HepG2 (cell line): ENCODE measurements around the gene SRSF3. TPM values are rescaled to one million over a fixed set of nuclear protein-coding genes. Genes with fewer than 3 reads are reported as not detected.

Experiments used
- ATM ChIP-seq: fragments of 450-650 bp; IDR thresholded peaks from 2 replicates; pipeline ENCODE4 v1.7.1; 2017; ENCODE audit warnings: mild to moderate bottlenecking, borderline replicate concordance
- CREB1 ChIP-seq, 2 experiments: fragments of 450-650 bp in 1 of 2; IDR thresholded peaks; 2 replicates each; pipeline ENCODE4 v1.6.1; 2016 to 2017; ENCODE audit warnings: control low read depth in 1 of 2, mild to moderate bottlenecking in 1 of 2, missing compliant biosample characterization in 1 of 2, missing genetic modification characterization in 1 of 2
- FOSL1 ChIP-seq: sonication (generic); formaldehyde crosslinking; IDR thresholded peaks from 2 replicates; pipeline ENCODE4 v1.9.0; 2021; ENCODE audit warnings: missing genetic modification reagents, borderline replicate concordance
- FOXP1 ChIP-seq, 2 experiments: fragments of 450-650 bp in 1 of 2; IDR thresholded peaks; 2 replicates each; pipeline ENCODE4 v1.6.1; 2017 to 2018; ENCODE audit warnings: antibody characterized with exemption in 1 of 2
- HOXA9 ChIP-seq: sonication (generic); formaldehyde crosslinking; IDR thresholded peaks from 2 replicates; pipeline ENCODE4 v1.8.1; 2022; ENCODE audit warnings: missing genetic modification reagents, mild to moderate bottlenecking, moderate library complexity, borderline replicate concordance
- KLF9 ChIP-seq: IDR thresholded peaks from 2 replicates; pipeline ENCODE4 v1.6.1; 2016; ENCODE audit warnings: low read depth
- MTF1 ChIP-seq: sonication (generic); formaldehyde crosslinking; IDR thresholded peaks from 2 replicates; pipeline ENCODE4 v1.5.0; 2020; ENCODE audit warnings: missing genetic modification reagents
- NFYB ChIP-seq: sonication (generic); formaldehyde crosslinking; IDR thresholded peaks from 2 replicates; pipeline ENCODE4 v1.4.0; 2020; ENCODE audit warnings: missing genetic modification reagents
- REXO4 ChIP-seq: sonication (generic); formaldehyde crosslinking; IDR thresholded peaks from 2 replicates; pipeline ENCODE4 v1.8.0; 2022; ENCODE audit warnings: missing genetic modification reagents, mild to moderate bottlenecking, borderline replicate concordance
- RFX1 ChIP-seq: fragments of 450-650 bp; IDR thresholded peaks from 2 replicates; pipeline ENCODE4 v1.6.1; 2017
- SIN3A ChIP-seq: IDR thresholded peaks from 2 replicates; pipeline ENCODE4 v1.6.1; 2011; ENCODE audit warnings: low read depth, mild to moderate bottlenecking, control low read depth, low read length, borderline replicate concordance
- SUZ12 ChIP-seq: fragments of 150-350 bp; IDR thresholded peaks from 2 replicates; pipeline ENCODE4 v1.6.1; 2014; ENCODE audit warnings: low read depth, low read length
- ZNF10 ChIP-seq: sonication (generic); formaldehyde crosslinking; IDR thresholded peaks from 2 replicates; pipeline ENCODE4 v1.4.0; 2020; ENCODE audit warnings: mild to moderate bottlenecking, low read depth, missing genetic modification reagents, borderline replicate concordance
- ZNF205 ChIP-seq: IDR thresholded peaks from 2 replicates; pipeline ENCODE4 v1.6.1; 2018; ENCODE audit warnings: missing biosample characterization, missing genetic modification reagents
- ZNF224 ChIP-seq: sonication (generic); formaldehyde crosslinking; IDR thresholded peaks from 2 replicates; pipeline ENCODE4 v1.5.0; 2020; ENCODE audit warnings: mild to moderate bottlenecking, missing genetic modification reagents
- ZNF44 ChIP-seq: sonication (generic); formaldehyde crosslinking; IDR thresholded peaks from 2 replicates; pipeline ENCODE4 v1.5.1; 2020; ENCODE audit warnings: mild to moderate bottlenecking, missing genetic modification reagents
- ZNF550 ChIP-seq: sonication (generic); formaldehyde crosslinking; IDR thresholded peaks from 2 replicates; pipeline ENCODE4 v1.4.0; 2020; ENCODE audit warnings: mild to moderate bottlenecking, missing genetic modification reagents, borderline replicate concordance
- ZNF652 ChIP-seq: IDR thresholded peaks from 2 replicates; pipeline ENCODE4 v1.6.1; 2016; ENCODE audit warnings: low read depth, borderline replicate concordance
- ZNF75D ChIP-seq: sonication (generic); formaldehyde crosslinking; IDR thresholded peaks from 2 replicates; pipeline ENCODE4 v1.8.1; 2023; ENCODE audit warnings: missing genetic modification reagents, mild to moderate bottlenecking, borderline replicate concordance
- ZNF768 ChIP-seq: sonication (generic); formaldehyde crosslinking; IDR thresholded peaks from 2 replicates; pipeline ENCODE4 v1.4.0; 2020; ENCODE audit warnings: missing genetic modification reagents
- polyA plus RNA-seq, 8 experiments: library from polyadenylated mRNA; depleted of rRNA in 3 of 8; stranded (reverse) in 7 of 8; unstranded in 1 of 8; fragments of >200 nt; fragmentation: Illumina TruSeq in 4 of 8; extraction: Trizol in 4 of 8; gene quantifications; 2 replicates each; pipeline versions ENCODE4 v1.2.1 to v1.2.3, GENCODE V29; 2011 to 2016; ENCODE audit warnings: low read depth in 4 of 8, missing spikeins in 1 of 8, mixed read lengths in 1 of 8; ENCODE audit not compliant: insufficient read depth in 1 of 8
- total RNA-seq, 5 experiments: library from RNA; depleted of rRNA; stranded (reverse); fragments of >200 nt; fragmentation: Illumina TruSeq; extraction: Trizol; gene quantifications; 2 replicates each; pipeline ENCODE4 v1.2.3, GENCODE V29; 2016; ENCODE audit warnings: low read depth in 1 of 5
- TF ChIP-seq, protein P1 (sequence below): sonication (generic); formaldehyde crosslinking; IDR thresholded peaks from 2 replicates; pipeline ENCODE4 v1.4.0; 2020; ENCODE audit warnings: missing genetic modification reagents
- TF ChIP-seq, protein P2 (sequence below): sonication (generic); formaldehyde crosslinking; IDR thresholded peaks from 2 replicates; pipeline ENCODE4 v1.5.0; 2020; ENCODE audit warnings: mild to moderate bottlenecking, missing genetic modification reagents
- TF ChIP-seq, protein P3 (sequence below): sonication (generic); formaldehyde crosslinking; IDR thresholded peaks from 2 replicates; pipeline ENCODE4 v1.8.0; 2022; ENCODE audit warnings: missing genetic modification reagents, mild to moderate bottlenecking, inconsistent platforms, borderline replicate concordance
- TF ChIP-seq, protein P4 (sequence below): fragments of 450-650 bp; IDR thresholded peaks from 2 replicates; pipeline ENCODE4 v1.6.1; 2016

The SRSF3 gene
- total and polyA plus RNA-seq, 2 of the 13 experiments (the other 11 are each of a cell fraction or from before 2014, with no cell fraction given) = 206 to 684 TPM

DNA sequence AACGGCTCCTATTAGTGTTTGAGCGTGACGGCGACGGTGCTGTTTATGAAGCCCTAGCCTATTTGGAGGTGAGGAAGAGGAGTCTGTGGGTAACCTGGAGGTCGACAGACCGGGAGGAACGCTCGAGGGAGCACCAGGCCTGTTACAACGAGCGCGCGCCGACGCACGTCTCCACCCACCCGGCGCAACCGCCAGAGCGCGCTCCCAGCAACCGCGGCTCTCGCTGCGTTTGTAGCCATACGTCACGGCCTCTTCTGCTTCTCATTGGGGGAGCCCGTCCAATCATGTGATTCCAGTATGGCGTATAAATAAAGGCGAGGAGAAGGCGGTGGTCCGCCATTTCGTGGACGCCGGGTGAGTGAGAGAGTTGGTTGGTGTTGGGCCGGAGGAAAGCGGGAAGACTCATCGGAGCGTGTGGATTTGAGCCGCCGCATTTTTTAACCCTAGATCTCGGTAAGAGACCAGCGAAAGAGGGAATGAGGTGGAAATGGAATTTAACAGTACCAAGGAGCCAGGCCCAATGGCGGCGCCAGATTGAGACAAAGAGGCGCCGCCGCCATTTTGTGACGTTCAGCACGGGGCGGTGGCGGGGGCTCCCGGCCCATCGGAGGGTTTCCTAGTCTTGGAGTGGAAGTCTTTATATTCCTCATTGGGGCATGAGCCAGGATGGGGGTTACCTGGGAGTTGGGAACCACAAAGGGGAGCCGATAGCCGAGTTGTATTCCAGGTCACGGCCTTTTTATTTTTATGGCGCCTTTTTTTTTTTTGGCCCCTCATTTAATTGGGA, at the start of gene SRSF3 (continued):
- TF ChIP-seq ZNF205 (CRISPR knock-in tag) (peak; percentile 62), SIN3A (peak; percentile 95), ZNF44 (0 out of 2 replicates have a peak, but pooled peaks have one; percentile 22), SUZ12 (no peak), FOXP1 (IDR thresholded peaks at IDR 0.05) (no peak), FOXP1 (CRISPR knock-in tag; IDR thresholded peaks at IDR 0.05) (peak; percentile 32; the same call in 1 of the 2 replicates), REXO4 (CRISPR knock-in tag) (peak; percentile 13; the same call in 1 of the 2 replicates), MTF1 (CRISPR knock-in tag) (no peak), ZNF652 (CRISPR knock-in tag) (no peak; the same call in 1 of the 2 replicates), KLF9 (CRISPR knock-in tag) (0 out of 2 replicates have a peak, but pooled peaks have one; percentile 78), HOXA9 (CRISPR knock-in tag) (no peak; the same call in 1 of the 2 replicates), ZNF550 (0 out of 2 replicates have a peak, but pooled peaks have one; percentile 57), ATM (no peak), NFYB (CRISPR knock-in tag) (peak; percentile 94), ZNF768 (CRISPR knock-in tag) (peak; percentile 66), FOSL1 (no peak), ZNF75D (CRISPR knock-in tag) (no peak), ZNF224 (peak; percentile 87), CREB1 (IDR thresholded peaks at IDR 0.05) (peak; percentile 98), CREB1 (CRISPR knock-in tag; IDR thresholded peaks at IDR 0.05) (peak; percentile 98), ZNF10 (CRISPR knock-in tag) (no peak), RFX1 (peak; percentile 55; the same call in 1 of the 2 replicates)
- TF ChIP-seq, protein P1, sequence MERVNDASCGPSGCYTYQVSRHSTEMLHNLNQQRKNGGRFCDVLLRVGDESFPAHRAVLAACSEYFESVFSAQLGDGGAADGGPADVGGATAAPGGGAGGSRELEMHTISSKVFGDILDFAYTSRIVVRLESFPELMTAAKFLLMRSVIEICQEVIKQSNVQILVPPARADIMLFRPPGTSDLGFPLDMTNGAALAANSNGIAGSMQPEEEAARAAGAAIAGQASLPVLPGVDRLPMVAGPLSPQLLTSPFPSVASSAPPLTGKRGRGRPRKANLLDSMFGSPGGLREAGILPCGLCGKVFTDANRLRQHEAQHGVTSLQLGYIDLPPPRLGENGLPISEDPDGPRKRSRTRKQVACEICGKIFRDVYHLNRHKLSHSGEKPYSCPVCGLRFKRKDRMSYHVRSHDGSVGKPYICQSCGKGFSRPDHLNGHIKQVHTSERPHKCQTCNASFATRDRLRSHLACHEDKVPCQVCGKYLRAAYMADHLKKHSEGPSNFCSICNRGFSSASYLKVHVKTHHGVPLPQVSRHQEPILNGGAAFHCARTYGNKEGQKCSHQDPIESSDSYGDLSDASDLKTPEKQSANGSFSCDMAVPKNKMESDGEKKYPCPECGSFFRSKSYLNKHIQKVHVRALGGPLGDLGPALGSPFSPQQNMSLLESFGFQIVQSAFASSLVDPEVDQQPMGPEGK (CRISPR knock-in tag) = peak; percentile 71
- TF ChIP-seq, protein P2, sequence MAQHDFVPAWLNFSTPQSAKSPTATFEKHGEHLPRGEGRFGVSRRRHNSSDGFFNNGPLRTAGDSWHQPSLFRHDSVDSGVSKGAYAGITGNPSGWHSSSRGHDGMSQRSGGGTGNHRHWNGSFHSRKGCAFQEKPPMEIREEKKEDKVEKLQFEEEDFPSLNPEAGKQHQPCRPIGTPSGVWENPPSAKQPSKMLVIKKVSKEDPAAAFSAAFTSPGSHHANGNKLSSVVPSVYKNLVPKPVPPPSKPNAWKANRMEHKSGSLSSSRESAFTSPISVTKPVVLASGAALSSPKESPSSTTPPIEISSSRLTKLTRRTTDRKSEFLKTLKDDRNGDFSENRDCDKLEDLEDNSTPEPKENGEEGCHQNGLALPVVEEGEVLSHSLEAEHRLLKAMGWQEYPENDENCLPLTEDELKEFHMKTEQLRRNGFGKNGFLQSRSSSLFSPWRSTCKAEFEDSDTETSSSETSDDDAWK = no peak
- TF ChIP-seq, protein P3, sequence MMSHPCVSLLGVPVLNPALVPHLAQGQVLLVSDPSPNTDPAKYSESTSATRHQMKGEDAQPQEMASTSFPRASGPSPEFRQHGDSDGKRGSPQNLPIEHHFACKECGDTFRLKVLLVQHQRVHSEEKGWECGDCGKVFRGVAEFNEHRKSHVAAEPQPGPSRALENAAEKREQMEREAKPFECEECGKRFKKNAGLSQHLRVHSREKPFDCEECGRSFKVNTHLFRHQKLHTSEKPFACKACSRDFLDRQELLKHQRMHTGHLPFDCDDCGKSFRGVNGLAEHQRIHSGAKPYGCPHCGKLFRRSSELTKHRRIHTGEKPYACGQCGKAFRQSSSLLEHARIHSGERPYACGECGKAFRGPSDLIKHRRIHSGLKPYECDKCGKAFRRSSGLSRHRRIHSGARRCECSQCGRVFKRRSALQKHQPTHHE (CRISPR knock-in tag) = peak; percentile 96
- TF ChIP-seq, protein P4, sequence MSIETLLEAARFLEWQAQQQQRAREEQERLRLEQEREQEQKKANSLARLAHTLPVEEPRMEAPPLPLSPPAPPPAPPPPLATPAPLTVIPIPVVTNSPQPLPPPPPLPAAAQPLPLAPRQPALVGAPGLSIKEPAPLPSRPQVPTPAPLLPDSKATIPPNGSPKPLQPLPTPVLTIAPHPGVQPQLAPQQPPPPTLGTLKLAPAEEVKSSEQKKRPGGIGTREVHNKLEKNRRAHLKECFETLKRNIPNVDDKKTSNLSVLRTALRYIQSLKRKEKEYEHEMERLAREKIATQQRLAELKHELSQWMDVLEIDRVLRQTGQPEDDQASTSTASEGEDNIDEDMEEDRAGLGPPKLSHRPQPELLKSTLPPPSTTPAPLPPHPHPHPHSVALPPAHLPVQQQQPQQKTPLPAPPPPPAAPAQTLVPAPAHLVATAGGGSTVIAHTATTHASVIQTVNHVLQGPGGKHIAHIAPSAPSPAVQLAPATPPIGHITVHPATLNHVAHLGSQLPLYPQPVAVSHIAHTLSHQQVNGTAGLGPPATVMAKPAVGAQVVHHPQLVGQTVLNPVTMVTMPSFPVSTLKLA = peak; percentile 77
